Upper lobe of left lung (tissue), 6 donors: ENCODE results near the gene CCDC57. TPM values are rescaled to one million over a fixed set of nuclear protein-coding genes. Genes with fewer than 3 reads are reported as not detected.
A peak's percentile ranks its signal among the peaks of the same experiment; 100 is the strongest.

ENCODE experiments used
- ATAC-seq, 2 donors: fragments of 200-7000 bp; cut with Tn5 transposase; one replicate each; pipeline ENCODE4 v1.9.1; 2022; ENCODE audit warnings: mild to moderate bottlenecking in 2 of 2, moderate library complexity in 2 of 2; ENCODE audit not compliant: low FRiP score in 2 of 2
- DNase-seq, 2 donors: peaks; one replicate each; pipeline ENCODE4 v3.0.0-alpha.2; 2019 to 2020
- H3K27ac ChIP-seq, 4 donors: fragments of 200-600 bp; sonication (generic); one replicate each; pipeline ENCODE4 v1.5.1; 2016 to 2019
- H3K27me3 ChIP-seq, 4 donors: fragments of 200-600 bp; sonication (generic); one replicate each; pipeline ENCODE4 v1.5.1; 2017 to 2019
- H3K36me3 ChIP-seq, 4 donors: fragments of 200-600 bp; sonication (generic); one replicate each; pipeline ENCODE4 v1.5.1; 2016 to 2019
- H3K4me1 ChIP-seq, 4 donors: fragments of 200-600 bp; sonication (generic); one replicate each; pipeline ENCODE4 v1.5.1; 2018 to 2019
- H3K4me3 ChIP-seq, 4 donors: fragments of 200-600 bp; sonication (generic); one replicate each; pipeline ENCODE4 v1.5.1; 2017 to 2019; ENCODE audit warnings: mild to moderate bottlenecking in 2 of 4, moderate library complexity in 1 of 4
- H3K9me3 ChIP-seq, 4 donors: fragments of 200-600 bp; sonication (generic); one replicate each; pipeline ENCODE4 v1.5.1; 2018 to 2019
- EP300 ChIP-seq, 4 donors: sonication (generic); formaldehyde crosslinking; IDR thresholded peaks; one replicate each; pipeline ENCODE4 v1.5.1; 2017; ENCODE audit warnings: antibody characterized with exemption in 4 of 4, control low read depth in 2 of 4
- POLR2A ChIP-seq, 4 donors: fragments of 450-650 bp; IDR thresholded peaks; one replicate each; pipeline ENCODE4 v1.5.1; 2016 to 2017; ENCODE audit warnings: antibody characterized with exemption in 4 of 4, mild to moderate bottlenecking in 2 of 4
- POLR2AphosphoS5 ChIP-seq, 2 donors: sonication (generic); formaldehyde crosslinking; IDR thresholded peaks; one replicate each; pipeline ENCODE4 v1.5.1; 2017; ENCODE audit warnings: antibody characterized with exemption in 2 of 2
- WGBS, 2 donors: methylation state at CpG; one replicate each; pipeline ENCODE4 v1.1.5; 2017 to 2018; 5-methylcytosine and 5-hydroxymethylcytosine counted together
- total RNA-seq, 6 donors: library from RNA; depleted of rRNA in 4 of 6; stranded (reverse); fragments of >200 nt in 4 of 6; gene quantifications; one replicate each; pipeline versions ENCODE4 v1.1.0 to v1.2.1, GENCODE V29; 2016 to 2021
- TF ChIP-seq, protein P1 (sequence below), 6 experiments: fragments of 450-650 bp in 4 of 6; fragments of 200-600 bp in 2 of 6; sonication (generic) in 2 of 6; IDR thresholded peaks; one replicate each; pipeline ENCODE4 v1.5.1; 2016 to 2019; ENCODE audit warnings: antibody characterized with exemption in 6 of 6
- donor health status: DM: no; HTN: no; CAD: no; lungs with moderate emphysema.
- donor health status: DM: no; HTN: yes; CAD: no; lungs with severe emphysema.

CCDC57 gene
- total RNA-seq, 6 donors from 2014 or later: 52.9 to 204 (median 71.8) TPM

DNA sequence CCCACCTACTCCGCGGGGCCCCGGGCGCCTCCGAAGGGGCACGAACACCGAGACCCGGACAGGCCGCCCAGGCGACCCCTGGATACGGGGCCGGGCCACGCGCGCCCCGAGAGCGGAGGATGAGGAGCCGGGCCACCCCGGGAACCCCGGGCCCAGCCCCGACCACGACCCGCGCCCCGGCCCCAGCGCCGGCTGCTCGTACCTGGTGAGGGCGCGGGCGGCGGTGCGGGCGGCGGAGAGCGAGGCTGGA lies 114.8 kb downstream of the CCDC57 start:
- Histone ChIP-seq H3K4me3 (peak overlapping the region; percentile 68 to 95 (median 87)), H3K27me3 (no peaks in the 10 kb centered on the region), H3K27ac (peak overlapping the region; percentile 95 to 99 (median 97)), H3K4me1 (peaks cover 18 to 74% (median 43%) of the 10 kb centered on the region in 4 donors), H3K36me3 (peaks cover 11 to 34% (median 33%) of the 10 kb centered on the region in 4 donors), H3K9me3 (no peaks in the 10 kb centered on the region)
- no peak for TF ChIP-seq EP300 (IDR thresholded peaks at IDR 0.05)
- TF ChIP-seq POLR2A (IDR thresholded peaks at IDR 0.05): no peak
- TF ChIP-seq, protein P1, sequence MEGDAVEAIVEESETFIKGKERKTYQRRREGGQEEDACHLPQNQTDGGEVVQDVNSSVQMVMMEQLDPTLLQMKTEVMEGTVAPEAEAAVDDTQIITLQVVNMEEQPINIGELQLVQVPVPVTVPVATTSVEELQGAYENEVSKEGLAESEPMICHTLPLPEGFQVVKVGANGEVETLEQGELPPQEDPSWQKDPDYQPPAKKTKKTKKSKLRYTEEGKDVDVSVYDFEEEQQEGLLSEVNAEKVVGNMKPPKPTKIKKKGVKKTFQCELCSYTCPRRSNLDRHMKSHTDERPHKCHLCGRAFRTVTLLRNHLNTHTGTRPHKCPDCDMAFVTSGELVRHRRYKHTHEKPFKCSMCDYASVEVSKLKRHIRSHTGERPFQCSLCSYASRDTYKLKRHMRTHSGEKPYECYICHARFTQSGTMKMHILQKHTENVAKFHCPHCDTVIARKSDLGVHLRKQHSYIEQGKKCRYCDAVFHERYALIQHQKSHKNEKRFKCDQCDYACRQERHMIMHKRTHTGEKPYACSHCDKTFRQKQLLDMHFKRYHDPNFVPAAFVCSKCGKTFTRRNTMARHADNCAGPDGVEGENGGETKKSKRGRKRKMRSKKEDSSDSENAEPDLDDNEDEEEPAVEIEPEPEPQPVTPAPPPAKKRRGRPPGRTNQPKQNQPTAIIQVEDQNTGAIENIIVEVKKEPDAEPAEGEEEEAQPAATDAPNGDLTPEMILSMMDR (IDR thresholded peaks at IDR 0.05): no peak
- no peak for TF ChIP-seq POLR2AphosphoS5 (IDR thresholded peaks at IDR 0.05)
- ATAC-seq: no peak
- 0% methylated on average over 1 of the region's 36 CpGs; no CpG with 5 or more reads in 1 of the 2 donors for WGBS, 2 donors
- no peak for DNase-seq

DNA sequence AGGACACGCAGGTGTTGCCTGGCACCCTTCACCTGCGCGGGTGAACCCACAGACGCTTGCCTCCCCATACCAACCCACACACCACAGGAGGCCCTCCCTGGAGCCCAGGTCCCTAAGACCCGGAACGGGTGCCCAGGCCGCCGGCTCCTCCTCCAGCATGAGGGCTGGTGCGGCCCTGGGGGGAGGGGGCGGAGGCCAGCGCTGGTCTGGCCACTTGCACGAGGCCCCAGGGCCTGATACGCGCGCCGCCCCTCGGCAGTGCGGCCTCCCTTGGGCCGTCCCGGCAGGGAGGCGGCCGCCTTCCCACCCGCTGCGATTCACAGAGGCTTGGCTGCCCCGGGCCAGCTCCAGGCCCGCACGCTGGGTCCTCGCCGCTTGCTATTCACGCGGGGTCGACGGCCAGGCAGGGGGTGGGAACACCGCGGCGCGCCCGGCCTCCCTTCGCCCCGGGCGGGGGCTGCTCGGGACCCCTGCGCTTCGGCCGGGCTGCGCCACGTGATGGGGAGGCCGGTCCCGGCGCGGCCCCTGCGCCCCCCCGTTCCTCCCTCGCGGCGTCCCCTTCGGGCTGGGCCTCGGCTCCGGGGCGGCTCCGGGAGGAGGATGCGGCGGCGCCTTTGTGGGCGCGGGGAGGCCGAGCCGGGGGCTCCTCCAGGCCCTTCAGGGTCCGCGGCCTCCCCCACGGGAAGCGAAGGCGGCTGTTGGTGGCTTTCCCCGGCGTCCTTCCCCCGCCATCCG lies 115.3 kb downstream of the CCDC57 start:
- TF ChIP-seq POLR2AphosphoS5 (IDR thresholded peaks at IDR 0.05) (peak in 1 of 2 donors; percentile 27), POLR2A (IDR thresholded peaks at IDR 0.05) (no peak), EP300 (IDR thresholded peaks at IDR 0.05) (no peak)
- TF ChIP-seq, protein P1 (IDR thresholded peaks at IDR 0.05): no peak
- peak overlapping the region; percentile 68 to 95 (median 87) for H3K4me3 ChIP-seq
- peaks cover 14 to 39% (median 38%) of the 10 kb centered on the region in 4 donors for H3K36me3 ChIP-seq
- 2 to 7% methylated on average over 19 to 49 of the region's 77 CpGs for WGBS, 2 donors
- peak overlapping the region; percentile 95 to 99 (median 97) for H3K27ac ChIP-seq
- H3K9me3 ChIP-seq: no peaks in the 10 kb centered on the region
- DNase-seq (peak in 1 of 2 donors; percentile 92), ATAC-seq (peak in 1 of 2 donors; percentile 6)
- no peaks in the 10 kb centered on the region for H3K27me3 ChIP-seq
- peaks cover 18 to 72% (median 41%) of the 10 kb centered on the region in 4 donors for H3K4me1 ChIP-seq

DNA sequence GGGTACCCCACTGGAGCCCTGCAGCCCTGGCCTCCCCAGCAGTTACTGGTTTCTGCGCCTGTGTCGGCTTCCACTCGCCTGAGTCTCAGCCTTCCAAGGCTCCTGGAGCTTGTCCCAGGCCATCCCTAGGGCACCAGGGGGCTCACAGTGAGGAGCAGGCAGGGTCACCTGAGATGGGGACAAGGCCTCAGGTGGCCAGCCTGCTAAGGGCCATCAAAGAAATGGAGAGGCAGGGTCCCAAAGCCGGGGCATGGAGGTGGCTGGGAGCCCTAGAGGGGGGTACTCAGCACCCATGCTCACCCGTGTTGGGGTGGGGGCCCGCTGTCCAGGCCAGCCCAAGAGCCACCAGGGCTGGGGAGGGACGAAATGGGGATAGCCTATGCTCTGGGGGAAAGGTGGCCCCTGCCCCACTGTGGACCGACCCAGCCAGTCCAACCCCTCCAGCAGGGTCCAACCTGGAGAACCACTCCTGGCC lies 115.9 kb downstream of the CCDC57 start:
- Histone ChIP-seq H3K4me1 (peaks cover 18 to 75% (median 40%) of the 10 kb centered on the region in 4 donors), H3K27ac (peak overlapping the region; percentile 95 to 99 (median 97))
- 65 to 80% methylated on average over 3 to 7 of the region's 8 CpGs for WGBS, 2 donors

DNA sequence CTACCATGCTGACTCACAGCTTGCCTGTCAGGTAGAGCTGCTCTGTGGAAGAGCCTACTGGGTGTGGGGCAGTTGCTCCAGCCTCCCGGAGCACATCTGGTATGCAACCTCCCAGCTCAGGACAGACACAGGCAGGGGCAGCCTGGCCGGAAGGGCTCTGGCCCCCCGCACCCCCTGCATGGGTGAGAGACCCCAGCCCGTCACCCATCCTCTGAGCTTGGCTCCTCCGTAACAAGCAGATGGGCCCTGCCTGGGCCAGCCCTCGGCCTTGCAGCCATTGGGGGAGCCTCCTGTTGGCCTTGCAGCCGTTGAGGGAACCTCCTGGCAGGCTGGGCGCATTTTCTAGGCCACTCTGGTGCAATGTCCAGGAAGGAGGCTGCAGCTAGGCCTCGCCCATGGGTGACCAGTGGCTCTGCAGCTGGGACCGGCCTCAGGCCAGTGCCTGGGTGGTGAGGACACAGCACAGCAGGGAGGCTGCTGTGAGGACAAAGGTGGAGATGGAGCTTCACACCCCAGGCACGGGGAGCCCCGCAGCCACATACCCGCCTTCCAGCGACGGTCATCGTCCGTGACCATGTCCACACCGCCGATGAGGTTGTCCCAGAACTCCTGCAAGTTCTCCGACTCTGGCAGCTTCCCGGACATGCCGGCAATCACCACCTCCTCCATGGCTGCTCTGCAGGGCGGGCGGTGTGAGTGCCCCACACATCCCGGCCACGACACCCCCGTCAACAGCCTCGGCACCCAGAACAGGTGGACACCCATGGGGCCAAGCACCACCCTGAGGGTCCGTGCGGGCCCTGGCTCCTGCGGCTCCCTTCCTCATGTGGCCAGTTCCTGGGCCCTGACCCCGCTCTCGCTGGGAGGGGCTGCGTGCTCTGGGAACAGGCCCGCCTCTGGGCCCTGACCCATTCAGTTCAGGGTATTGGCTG lies 116.6 kb downstream of the CCDC57 start:
- H3K27me3 ChIP-seq: no peaks in the 10 kb centered on the region
- H3K36me3 ChIP-seq: peaks cover 21 to 52% (median 51%) of the 10 kb centered on the region in 4 donors
- H3K4me1 ChIP-seq: peaks cover 18 to 68% (median 36%) of the 10 kb centered on the region in 4 donors
- no peak for ATAC-seq
- peak in 1 of 2 donors; percentile 80 for DNase-seq
- H3K9me3 ChIP-seq: no peaks in the 10 kb centered on the region
- H3K27ac ChIP-seq: peak overlapping the region in 2 of 4 donors; percentile 95 to 96
- WGBS, 2 donors: 80 to 91% methylated on average over 7 to 34 of the region's 35 CpGs
- peak in 1 of 4 donors; percentile 37 for TF ChIP-seq POLR2A (IDR thresholded peaks at IDR 0.05)
- no peak for TF ChIP-seq POLR2AphosphoS5 (IDR thresholded peaks at IDR 0.05)
- TF ChIP-seq EP300 (IDR thresholded peaks at IDR 0.05): no peak
- H3K4me3 ChIP-seq: peak overlapping the region in 3 of 4 donors; percentile 68 to 95 (median 92)

More for the DNA sequence above, 115.9 kb downstream of the CCDC57 start:
- H3K36me3 ChIP-seq: peaks cover 20 to 45% (median 44%) of the 10 kb centered on the region in 4 donors
- TF ChIP-seq POLR2AphosphoS5 (IDR thresholded peaks at IDR 0.05): no peak
- peak in 1 of 4 donors; percentile 12 for TF ChIP-seq POLR2A (IDR thresholded peaks at IDR 0.05)
- TF ChIP-seq, protein P1 (IDR thresholded peaks at IDR 0.05): no peak
- TF ChIP-seq EP300 (IDR thresholded peaks at IDR 0.05): no peak
- no peaks in the 10 kb centered on the region for H3K27me3 ChIP-seq
- ATAC-seq: no peak
- no peaks in the 10 kb centered on the region for H3K9me3 ChIP-seq
- no peak for DNase-seq
- peak overlapping the region; percentile 68 to 95 (median 87) for H3K4me3 ChIP-seq
